ENCODE results near the gene AFF1.
A peak's percentile ranks its signal among the peaks of the same experiment; 100 is the strongest.

The AFF1 gene

DNA sequence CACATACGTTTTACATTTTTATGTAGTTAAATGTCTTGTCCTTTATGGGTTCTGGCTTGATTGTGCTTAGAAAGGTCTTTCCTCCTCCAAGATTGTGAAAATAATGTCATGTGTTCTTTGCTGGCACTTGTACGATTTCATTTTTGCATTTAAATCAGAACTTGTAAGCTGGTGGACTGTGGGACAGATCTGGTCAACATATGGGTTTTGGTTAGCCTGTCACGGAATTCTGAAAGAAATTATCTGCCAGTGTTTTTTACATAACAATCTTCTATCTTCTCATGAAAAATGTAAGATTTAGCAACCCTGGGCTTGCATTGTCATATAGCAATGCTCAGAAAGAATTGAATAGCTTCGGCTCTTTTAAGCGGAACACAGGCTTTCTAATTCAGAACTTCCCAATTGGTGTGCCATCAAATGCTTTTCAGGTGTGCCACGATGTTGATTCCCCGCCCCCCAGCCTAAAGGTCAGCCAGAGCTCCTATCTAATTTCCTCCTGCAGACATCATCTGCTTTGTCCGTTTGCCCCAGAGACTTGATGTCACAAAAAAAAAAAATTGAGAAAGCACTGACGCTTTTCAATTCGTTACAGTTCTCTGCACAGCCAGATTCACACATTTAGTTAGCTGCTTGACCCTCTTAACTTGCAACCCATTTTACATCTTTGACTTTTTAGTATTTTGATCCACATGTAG is 16.2 kb downstream of the AFF1 start:
- DNase-seq: no peak

- no peak for DNase-seq
Observed at GRCh38 chr4:86955888-86956451, 21.2 kb downstream of the AFF1 start.

DNA sequence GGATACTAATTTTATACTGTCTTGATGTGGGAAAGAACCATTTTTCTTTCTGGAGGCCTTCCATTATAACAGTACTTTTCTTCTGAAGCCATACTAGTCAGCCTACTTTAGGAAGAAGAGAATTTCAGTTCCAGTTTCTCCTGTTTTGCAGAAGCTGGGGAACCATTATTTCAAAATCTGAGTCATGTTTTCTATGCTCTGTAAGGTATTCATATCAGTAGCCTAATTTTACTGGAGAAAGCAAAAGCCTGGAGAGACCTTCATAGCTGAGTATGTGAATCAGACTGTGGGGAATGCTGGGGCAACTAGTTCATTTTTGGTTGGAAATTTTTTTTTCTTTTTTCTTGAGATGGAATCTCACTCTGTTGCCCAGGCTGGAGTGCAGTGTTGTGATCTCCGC is 22.4 kb downstream of the AFF1 start:
- DNase-seq: no peak

GRCh38 chr4:86959588-86960500 is 25.0 kb downstream of the AFF1 start:
- no peak for DNase-seq

DNA sequence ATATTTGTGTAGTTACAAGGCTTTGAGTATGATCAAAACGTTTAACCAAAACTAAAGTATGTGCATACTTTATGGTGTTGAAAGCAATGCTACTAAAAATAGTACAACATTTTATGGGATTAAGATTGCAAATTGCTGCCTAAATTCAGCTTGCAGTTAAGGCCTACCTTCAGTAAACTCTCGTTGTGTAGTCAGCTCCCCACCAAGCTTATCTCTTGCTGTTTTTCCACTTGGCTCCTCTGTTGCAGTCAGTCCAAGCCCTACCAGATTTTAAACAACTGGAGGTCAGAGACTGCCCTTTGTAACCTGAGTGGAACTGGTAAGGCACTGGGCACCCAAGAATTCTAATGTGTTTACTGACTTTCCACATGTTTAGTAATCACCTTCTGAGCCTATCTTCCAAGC is 25.7 kb downstream of the AFF1 start:
- peak; percentile 59 for DNase-seq

DNA sequence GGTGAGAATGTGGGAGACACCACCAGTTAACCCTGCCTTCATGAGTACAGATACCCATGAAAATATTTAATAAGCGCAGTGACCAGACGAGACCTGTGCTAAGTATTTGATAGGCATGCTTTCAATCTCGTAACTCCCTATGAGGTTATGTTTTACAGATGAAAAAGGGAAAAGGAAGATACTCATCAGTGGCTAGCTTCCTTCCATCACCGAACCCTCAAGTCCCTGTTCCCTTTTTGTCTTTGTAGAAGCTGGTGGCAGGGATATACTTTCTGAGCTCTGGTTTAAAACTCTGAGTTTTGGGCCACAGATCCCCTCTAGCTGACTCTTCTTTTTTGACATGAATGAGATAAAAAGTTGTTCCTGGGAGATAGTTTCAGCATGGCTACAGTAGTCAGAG is 26.3 kb downstream of the AFF1 start:
- DNase-seq: peak; percentile 76

- DNase-seq: peak; percentile 95
Observed at GRCh38 chr4:86961605-86962295, 26.9 kb downstream of the AFF1 start.

GRCh38 chr4:86963697-86964096 is 28.9 kb downstream of the AFF1 start:
- no peak for DNase-seq

GRCh38 chr4:86965019-86965976 is 30.5 kb downstream of the AFF1 start:
- DNase-seq: peak; percentile 46

DNA sequence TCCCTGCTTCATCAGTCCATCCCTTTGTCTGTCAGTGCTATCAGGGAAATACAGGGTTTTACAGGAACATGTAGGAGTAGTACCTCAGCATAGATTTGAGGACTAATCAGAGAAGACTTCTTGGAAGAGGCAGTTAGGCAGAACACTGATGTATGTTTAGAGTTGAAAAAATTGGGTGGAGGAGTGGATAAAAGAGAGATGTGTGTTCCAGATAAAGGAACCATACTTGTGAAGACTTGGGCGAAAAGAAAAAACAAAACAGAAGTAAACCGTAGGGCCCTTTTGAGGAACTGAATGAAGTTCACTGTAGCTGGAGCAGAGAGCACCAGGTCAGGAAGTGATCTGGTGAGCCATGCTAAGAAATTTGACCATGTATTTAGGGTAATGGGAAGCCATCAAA is 32.3 kb downstream of the AFF1 start:
- DNase-seq: peak; percentile 90

DNA sequence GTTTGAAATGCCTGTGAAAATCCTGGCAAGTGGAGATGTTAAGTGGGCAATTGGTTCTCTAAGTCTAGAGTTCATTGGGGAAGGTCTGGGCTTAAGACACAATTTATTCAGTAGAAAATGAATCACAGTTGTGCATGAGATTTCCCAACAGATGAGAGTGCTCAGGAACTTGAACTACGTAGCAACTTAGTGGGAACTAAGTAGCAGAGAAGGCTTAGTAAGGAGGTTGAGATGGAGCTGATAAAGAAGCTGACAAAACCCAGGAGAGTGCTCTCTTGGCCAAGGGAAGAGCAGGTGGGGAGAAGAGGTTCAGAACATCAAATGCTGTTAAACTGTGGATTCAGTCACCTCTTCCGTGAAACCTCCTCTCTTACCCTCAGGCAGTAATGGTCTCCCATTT is 33.0 kb downstream of the AFF1 start:
- DNase-seq: no peak

GRCh38 chr4:86968547-86968946 is 33.7 kb downstream of the AFF1 start:
- DNase-seq: no peak

- no peak for DNase-seq
Observed at GRCh38 chr4:86970447-86971354, 35.9 kb downstream of the AFF1 start.

- DNase-seq: no peak
Observed at GRCh38 chr4:86971355-86971683, 36.5 kb downstream of the AFF1 start.

- peak; percentile 80 for DNase-seq
Observed at GRCh38 chr4:86972997-86973396, 38.2 kb downstream of the AFF1 start.

DNA sequence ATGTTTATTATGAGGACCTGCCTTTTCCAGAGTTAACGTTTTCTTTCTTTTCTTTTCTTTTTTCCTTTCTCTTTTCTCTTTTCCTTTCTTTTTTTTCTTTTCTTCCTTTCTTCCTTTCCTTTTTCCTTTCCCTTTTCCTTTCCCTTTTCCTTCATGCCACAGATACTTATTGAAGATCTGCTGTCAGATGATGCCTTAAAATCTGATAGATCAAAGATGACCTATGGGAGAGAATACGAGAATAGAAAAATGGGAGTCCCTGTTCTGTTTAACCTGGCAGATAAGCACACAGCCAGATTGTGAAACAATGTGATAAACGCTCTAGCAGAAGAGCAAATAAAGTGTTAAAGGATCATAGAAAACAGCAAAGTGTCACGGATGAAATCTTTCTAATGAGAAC is 38.9 kb downstream of the AFF1 start:
- peak; percentile 55 for DNase-seq

- DNase-seq: no peak
Observed at GRCh38 chr4:86974551-86974994, 39.8 kb downstream of the AFF1 start.

GRCh38 chr4:86975927-86976326 is 41.1 kb downstream of the AFF1 start:
- DNase-seq: no peak

DNA sequence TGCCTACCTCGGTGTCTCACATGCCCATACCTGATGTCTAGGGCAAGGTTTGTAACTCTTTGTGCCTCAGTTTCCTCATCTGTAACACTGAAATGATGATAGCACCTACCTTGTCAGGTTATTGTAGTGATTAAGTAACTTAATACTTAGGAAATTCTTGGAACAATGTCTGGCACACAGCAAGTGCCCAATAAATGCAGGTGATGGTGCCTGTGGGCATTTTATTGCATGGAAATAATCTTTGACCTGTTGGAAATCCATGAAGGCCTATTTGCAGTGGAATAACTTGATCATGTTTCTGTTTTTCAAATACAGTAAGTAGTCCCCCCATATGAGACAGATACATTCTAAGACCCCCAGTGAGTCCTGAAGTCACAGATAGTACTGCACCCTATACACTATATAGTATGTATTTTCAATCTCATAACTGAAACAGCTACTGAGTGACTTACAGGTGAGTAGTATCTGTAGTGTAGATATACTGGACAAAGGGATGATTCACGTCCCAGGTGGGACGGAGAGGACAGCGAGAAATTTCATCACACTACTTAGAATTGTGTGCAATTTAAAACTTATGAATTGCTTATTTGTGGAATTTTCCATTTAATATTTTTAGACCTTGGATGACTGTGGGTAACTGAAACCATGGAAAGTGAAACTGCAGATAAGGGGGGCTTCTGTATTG is 42.1 kb downstream of the AFF1 start:
- DNase-seq: no peak

- DNase-seq: no peak
Observed at GRCh38 chr4:86977621-86978184, 42.9 kb downstream of the AFF1 start.

All from OCI-M1 (cell line).